GM21447 (cell line): ENCODE data around the gene KRT86.
"Not testable (repeated sequence)": the region's sequence is repeated elsewhere in the genome, so short reads cannot be mapped to it uniquely, and the experiment has no call there.

Experiments used
- ATAC-seq: cut with Tn5 transposase; IDR thresholded peaks from one replicate; pipeline ENCODE4 v1.9.1; 2021; ENCODE audit not compliant: unreplicated experiment

KRT86 gene

DNA sequence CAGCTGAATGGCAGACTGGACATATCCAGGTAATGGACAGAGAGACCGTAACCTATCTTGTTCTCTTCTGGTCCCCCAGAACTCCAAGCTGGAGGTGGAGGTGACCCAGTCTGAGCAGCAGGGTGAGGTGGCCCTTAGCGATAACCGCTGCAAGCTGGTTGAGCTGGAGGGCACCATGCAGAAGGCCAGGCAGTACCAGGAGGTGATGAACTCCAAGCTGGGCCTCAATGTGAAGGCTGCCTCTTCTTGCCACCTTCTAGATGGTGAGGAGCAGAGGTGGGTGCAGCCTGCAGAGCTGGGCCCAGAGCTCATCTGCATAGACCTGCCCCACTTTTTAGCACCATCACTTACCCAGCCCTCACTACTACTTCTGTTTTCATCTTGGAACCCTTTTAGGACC lies 7.2 kb upstream of the KRT86 start:
- no peak for ATAC-seq

GRCh38 chr12:52267699-52268098 lies 6.7 kb upstream of the KRT86 start:
- no peak for ATAC-seq

DNA sequence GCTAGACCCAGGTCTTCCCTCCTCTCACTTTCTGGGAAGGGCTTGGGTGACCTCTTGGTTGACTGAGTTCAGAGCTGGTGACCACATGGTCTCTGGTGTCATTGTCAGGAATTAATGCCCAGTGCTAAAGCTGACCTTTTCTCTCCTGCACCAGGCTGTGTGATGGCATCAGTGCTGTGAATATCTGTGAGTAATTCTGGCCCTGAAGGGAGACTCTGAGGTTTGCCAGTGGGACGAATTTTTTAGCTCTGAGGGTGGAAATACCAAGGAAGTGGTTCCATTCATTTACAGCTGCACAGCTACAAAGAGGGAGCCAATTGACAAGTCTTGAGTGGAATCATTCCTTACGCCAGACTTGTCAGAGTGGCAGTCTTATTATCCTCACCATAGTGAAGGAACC lies 6.2 kb upstream of the KRT86 start:
- no peak for ATAC-seq

DNA sequence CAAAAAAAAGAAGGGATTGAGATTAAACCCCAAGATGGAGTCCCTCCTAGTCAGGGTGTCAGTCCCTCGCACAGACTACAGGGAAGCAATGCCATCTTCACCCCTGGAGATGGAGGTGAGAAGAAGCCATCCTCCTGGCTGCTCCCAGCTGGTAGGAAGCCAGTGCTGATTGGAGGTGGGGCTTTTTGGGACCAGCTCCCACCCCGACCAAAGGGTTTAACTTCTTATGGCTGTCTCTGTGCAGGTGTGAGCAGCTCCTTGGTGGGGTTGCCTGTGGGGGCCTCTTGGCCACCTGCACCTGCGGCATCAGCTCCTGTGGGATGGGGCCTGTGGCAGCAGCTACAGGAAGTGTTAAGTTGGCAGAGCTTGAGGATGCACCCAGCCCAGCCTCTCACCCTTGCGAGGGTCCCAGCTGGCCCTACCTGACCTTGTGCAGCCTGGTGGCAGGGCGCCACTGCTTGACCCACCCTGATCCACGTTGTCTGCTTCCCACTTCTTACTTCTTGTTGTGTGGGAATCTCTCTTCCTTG lies 3.8 kb upstream of the KRT86 start:
- ATAC-seq = no peak

DNA sequence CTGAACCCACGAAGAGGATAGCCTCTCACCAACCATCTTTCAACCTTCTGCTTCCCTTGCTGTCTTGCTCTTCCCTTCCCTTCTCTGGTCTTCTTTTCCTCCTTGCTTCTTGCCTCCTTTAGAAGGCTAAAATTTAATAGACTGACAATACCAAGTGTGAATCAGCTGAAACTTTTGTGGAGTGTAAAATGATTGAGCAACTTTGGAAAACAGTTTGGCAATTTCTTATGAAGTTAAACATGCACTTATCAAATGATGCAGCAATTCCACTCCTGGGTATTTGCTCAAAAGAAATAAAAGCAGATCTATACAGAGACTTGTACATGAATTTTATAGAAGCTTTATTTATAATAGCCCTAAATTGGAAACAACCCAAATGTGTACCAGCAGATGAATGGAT lies 3.3 kb upstream of the KRT86 start:
- ATAC-seq = no peak

GRCh38 chr12:52275686-52276085 lies 1.2 kb downstream of the KRT86 start:
- ATAC-seq = no peak

- ATAC-seq = no peak
Observed at GRCh38 chr12:52277486-52278245, 3.2 kb downstream of the KRT86 start.

DNA sequence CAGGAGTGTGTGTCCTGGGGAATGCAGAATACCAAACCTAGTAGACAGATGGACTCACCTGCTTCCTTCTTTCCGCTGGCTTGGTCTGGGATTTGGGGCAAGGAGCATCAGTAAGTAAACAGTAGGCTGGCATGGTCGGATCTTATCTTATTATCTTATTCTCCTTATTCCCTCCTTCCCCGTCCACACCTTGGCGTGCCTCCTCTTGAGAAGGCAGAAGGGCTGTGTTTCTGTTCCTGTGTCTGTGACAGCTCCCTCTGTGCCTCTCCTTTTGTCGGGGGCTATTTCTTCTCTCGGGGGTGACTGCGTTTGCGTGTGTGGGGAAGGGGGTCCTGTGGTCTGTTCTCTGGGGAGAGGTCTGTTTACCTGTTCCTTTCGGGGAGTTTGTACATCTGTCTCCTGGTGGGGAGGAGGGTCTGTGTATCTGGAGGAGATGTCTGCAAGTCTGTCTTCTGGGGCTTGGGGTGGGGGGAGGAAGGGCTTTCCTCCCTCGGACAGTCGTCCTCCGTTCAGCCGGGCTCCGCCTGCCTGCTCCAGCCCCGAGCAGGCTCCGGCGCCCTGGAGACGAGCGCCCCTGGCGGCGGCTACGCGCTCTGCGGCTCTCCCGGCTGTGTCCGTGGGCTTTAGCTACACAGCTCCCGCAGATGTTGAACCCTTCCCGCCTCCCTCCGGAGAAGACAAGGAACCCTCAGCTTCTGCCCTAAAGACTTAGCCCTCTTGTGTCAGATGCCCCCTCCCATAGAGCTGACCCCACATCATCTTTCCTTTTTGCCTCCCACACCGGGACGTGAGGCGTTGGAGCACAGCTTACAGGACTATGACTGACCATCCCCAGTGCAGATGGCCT lies 4.4 kb downstream of the KRT86 start:
- no peak for ATAC-seq

- ATAC-seq = no peak
Observed at GRCh38 chr12:52279422-52280318, 5.2 kb downstream of the KRT86 start.

DNA sequence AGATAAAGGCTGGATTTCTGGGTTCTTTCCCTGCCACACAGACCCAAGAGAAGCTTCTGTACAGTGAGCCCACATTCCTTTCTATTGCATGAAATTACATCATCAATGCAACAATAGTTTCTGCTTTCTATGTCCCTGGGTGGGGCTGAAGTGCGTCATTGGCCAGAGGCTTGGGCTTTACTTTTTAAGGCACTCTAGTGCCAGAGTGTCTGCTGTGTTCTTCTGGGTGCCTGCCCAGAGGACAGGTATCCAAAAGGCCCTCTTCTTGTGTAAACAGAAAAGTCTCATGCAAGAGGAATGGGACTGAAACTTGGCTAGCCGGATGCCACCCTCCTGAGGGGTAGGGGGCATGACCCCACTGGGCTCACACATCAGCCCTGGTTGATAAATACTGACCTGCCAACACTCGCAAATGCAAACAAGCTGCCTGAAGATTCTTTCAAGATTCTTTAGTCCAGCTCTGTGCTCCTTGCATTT lies 5.9 kb downstream of the KRT86 start:
- no peak for ATAC-seq

DNA sequence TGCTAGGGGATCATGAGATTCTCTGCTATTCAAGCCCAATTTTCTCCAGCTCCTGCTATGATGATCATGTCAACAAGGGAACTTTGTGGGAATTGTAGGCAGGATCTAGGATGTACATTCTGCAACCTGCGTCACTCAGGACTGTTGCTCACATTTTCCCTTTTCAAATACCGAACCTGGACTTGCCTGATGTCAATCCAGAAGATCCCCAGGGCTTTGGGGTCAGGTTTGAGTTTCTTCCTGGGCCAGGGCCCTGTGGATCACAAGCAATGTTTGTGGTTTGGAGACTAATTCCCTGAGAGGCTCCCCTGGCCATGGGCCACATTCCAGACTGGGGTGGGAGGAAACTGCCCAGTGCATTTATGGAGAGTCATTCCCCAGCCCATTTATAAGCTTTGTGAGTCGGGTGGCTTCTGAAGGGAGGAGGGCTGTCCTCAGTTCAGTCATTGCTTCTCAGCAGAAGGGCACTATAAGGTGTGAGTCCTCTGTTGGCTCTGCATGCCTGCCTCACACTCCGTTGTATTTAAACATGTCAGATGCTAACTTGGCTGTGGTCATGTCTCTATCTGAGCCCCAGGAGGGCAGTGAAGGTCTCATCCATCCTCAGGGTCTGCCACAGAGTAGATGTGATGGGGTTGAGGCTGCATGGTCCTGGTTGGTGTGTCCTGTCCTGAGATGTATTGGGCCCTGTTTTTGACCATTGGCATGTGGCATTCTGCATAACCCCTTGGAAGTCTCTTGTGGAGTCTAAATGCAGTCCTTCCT lies 6.5 kb downstream of the KRT86 start:
- no peak for ATAC-seq

- ATAC-seq = no peak
Observed at GRCh38 chr12:52284562-52285171, 10.2 kb downstream of the KRT86 start.

DNA sequence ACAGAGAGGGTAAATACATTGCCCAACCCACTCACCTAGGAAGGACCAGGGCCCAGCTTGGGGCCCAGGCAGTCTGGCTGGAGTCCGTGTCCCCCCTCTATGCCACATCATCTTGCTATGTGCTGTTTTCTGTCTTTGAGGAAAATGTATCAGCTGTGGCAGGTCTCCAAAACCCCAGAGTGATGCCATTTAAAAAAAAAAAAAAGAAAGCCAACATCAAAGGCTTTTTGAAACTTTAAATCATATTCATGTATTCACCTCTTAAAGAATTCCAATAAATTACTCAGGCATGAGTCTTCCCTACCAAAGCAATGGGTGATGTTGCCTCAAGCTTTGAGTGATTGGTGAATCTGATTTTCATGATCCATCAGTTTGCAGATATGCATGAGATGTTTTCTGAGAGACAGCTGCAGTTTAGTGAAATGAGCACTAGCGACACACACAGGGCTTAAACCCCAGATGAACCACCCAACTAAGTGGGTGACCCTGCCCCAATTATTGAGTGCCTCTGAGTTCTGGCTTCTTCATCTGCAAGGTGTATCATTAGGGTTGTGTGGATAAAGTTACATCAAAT lies 10.8 kb downstream of the KRT86 start:
- no peak for ATAC-seq

DNA sequence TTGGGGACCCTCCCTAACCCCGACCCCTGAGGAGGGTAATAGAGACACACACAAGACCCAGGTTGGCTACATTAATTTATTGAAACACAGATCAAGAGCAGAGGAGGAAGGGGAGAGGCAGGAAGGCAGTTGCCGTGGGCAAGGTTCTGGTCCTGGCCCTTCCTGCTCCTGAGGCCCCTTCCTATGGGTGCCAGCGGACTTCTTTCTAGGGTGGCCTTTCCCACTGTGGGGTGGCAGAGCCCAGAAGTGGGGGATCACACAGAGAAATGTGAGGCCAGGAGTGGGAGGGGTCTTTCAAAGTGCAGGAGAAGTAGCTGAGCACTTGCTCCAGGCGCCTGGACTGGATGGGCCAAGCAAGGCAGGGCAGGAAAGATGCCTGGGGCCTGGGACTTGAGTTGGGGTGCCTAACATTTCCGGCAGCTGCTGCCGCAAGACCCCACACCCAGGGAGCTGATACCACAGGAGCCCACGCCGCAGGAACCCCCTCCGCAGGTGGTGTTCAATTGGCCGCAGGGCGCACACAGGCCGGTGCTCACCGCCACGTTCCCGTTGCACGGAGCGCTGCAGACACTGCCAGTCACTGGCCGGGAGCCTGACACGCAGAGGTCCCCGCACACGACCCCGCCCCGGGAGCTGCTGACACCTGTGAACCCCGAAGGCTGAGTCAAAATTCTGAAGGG lies 11.5 kb downstream of the KRT86 start:
- no peak for ATAC-seq

- ATAC-seq = not testable (repeated sequence)
Observed at GRCh38 chr12:52286857-52287785, 12.7 kb downstream of the KRT86 start.

DNA sequence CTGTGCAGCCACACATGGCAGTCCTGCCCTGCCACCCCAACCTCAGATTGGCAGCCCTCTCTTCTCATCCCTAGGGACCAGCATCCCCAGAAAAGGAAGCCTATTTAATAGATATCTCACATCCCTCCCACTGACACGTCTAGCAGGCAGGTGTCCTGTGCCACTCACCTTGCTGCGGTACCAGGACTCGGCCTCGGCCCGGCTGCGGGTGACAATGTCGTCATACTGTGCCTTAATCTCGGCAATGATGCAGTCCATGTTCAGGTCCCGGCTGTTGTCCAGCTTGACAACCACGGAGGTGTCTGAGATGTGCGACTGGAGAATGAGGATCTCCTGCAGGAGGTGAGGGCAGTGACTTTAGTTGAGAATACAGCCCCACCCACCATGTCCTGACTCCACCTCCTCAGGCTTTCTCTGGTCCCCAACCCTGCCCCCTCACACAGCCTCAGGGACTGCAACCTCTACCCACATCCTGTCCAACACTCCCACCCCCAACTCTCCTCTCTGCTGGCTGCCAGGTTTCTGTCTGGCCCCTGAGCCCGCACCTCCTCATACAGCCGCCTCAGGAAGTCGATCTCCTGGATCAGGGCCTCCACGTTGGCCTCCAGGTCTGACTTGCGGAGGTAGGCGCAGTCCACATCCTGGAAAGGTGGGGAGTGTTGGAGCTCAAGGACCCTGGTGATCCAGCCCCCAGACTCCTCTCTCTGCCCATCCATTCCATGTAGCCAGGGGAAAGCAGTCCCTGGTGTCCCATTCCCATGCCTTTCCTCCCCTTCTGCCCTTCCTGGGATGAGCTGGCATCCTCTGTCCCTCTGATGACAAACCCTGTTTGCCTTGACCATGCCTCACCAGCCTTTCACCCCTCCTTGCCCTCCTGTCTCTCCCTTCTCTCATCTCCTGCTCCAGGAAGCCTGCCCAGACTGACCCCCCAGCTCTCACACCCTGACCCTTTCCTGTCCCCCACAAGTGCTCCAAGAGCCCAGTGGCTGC lies 13.7 kb downstream of the KRT86 start:
- peak; percentile 90 for ATAC-seq
